ENCODE results near the gene PRPSAP1.
"Not testable (repeated sequence)": the region's sequence is repeated elsewhere in the genome, so short reads cannot be mapped to it uniquely, and the experiment has no call there.

Gene PRPSAP1

DNA sequence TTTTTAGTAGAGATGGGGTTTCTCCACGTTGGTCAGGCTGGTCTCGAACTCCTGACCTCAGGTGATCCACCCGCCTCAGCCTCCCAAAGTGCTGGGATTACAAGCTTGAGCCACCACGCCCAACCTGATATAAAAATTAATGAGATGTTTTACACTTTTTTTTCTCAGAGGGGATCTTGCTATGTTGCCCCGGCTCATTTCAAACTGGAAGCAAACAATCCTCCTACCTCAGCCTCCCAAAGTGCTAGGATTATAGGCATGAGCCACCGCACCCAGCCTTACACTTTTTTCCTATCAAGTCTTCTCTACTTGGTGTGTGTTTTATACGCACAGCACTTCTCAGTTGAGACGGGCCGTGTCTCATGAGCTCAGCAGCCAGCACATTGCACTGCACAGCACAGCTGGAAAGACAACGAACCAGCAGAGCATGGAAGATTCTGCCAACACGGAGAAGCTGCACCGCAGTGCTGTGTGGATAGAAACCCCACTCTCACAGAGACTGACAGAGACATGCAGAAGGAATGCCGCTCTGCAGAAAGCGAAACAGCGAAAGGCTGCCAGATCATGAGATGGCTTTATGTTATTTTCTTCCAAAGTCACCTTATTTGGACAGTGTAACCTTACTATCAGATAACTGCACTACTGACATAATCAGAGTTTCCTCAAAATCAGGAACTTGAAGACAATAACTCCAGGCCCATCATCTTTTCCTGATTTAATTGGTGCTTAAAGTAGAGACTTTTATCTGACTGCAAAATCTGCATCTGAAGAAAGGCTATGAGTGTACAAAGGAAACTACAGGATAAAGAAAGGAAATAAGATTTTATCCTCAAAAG is 39.1 kb downstream of the PRPSAP1 start:
- no peaks in the 10 kb centered on the region for H3K27me3 ChIP-seq (ENCODE audit: insufficient read depth, low read length)
- H3K36me3 ChIP-seq (ENCODE audit: insufficient read depth, low read length) = peaks cover 14% of the 10 kb centered on the region
- H3K79me2 ChIP-seq (ENCODE audit: control insufficient read depth, insufficient read depth, low read length, unreplicated experiment) = no peaks in the 10 kb centered on the region
- H3K4me1 ChIP-seq (ENCODE audit: control insufficient read depth, insufficient read depth, low read length, unreplicated experiment) = no peaks in the 10 kb centered on the region
- H2AFZ ChIP-seq (ENCODE audit: low read length, unreplicated experiment) = no peak overlapping the region
- no peak overlapping the region for H3K27ac ChIP-seq (ENCODE audit: low read depth, low read length)
- H3K4me3 ChIP-seq (ENCODE audit: low read depth, low read length) = no peak overlapping the region

DNA sequence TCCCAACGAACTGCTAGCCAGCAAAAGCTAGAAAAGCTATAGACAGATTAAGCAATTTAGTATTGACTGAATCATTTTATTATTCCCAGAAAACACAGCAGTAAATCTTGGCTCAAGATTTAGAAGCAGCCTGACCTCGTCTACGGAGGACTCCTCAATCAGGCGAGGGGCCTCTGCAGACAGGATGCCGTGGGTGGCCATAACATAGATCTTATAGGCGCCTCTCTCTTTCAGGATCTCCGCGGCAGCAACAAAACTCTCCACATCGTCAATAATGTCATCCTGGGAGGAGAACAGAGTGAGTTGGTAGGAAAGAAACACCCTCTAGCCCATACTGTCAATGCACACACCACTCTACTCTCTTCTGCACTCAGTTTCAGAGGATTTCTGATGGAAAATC is 41.0 kb downstream of the PRPSAP1 start:
- Histone ChIP-seq H2AFZ (ENCODE audit: low read length, unreplicated experiment) (no peak overlapping the region), H3K27ac (ENCODE audit: low read depth, low read length) (no peak overlapping the region), H3K27me3 (ENCODE audit: insufficient read depth, low read length) (no peaks in the 10 kb centered on the region), H3K79me2 (ENCODE audit: control insufficient read depth, insufficient read depth, low read length, unreplicated experiment) (no peaks in the 10 kb centered on the region), H3K36me3 (ENCODE audit: insufficient read depth, low read length) (peaks cover 14% of the 10 kb centered on the region), H3K4me3 (ENCODE audit: low read depth, low read length) (no peak overlapping the region), H3K4me1 (ENCODE audit: control insufficient read depth, insufficient read depth, low read length, unreplicated experiment) (no peaks in the 10 kb centered on the region)

DNA sequence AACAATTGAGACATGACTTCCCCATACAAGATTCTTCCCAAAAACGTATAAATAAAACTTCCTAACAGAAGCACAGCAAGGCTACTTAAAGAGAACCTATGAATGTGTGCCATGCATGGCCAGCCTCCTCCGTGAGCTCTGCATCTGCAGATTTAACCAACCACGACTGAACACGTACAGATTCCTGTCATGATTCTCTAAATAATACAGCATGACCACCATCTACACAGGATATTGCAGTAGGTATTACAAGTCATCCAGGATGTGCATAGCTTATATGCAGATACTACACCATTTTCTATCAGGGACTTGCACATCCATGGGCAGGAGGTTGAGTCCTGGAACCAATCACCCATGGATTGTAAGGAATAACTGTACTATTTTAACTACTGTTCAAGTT is 44.3 kb downstream of the PRPSAP1 start:
- H3K79me2 ChIP-seq (ENCODE audit: control insufficient read depth, insufficient read depth, low read length, unreplicated experiment) = no peaks in the 10 kb centered on the region
- no peak overlapping the region for H3K27ac ChIP-seq (ENCODE audit: low read depth, low read length)
- H2AFZ ChIP-seq (ENCODE audit: low read length, unreplicated experiment) = no peak overlapping the region
- H3K36me3 ChIP-seq (ENCODE audit: insufficient read depth, low read length) = peaks cover 14% of the 10 kb centered on the region
- H3K4me3 ChIP-seq (ENCODE audit: low read depth, low read length) = no peak overlapping the region
- no peaks in the 10 kb centered on the region for H3K27me3 ChIP-seq (ENCODE audit: insufficient read depth, low read length)
- no peaks in the 10 kb centered on the region for H3K4me1 ChIP-seq (ENCODE audit: control insufficient read depth, insufficient read depth, low read length, unreplicated experiment)

DNA sequence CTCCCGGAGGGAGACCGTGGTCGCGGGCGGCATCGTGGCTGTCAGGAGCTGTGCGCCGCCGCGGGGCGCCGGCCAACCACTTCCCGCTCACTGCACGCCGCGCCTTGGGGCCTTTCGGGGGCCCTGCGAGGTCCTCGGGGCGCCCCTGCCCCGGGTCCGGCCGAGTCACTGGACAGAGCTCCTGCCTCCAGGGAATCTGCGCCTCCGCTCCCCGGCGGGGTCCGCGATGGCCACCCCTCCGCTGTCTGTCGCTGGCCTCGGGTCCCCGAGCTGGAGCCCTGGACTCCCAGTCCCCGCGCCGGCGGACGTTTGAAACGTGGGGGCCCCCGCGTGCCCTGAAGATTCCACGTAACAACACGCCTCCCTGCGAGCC is 45.8 kb downstream of the PRPSAP1 start, which contains the start of gene QRICH2:
QRICH2 (minus strand) TSS at position 311 of the 373 bp plus-strand sequence; CDS start at position 33, 278 bp downstream.
- Histone ChIP-seq H3K79me2 (ENCODE audit: control insufficient read depth, insufficient read depth, low read length, unreplicated experiment) (no peaks in the 10 kb centered on the region), H3K36me3 (ENCODE audit: insufficient read depth, low read length) (peaks cover 7% of the 10 kb centered on the region), H3K27me3 (ENCODE audit: insufficient read depth, low read length) (no peaks in the 10 kb centered on the region), H3K4me1 (ENCODE audit: control insufficient read depth, insufficient read depth, low read length, unreplicated experiment) (no peaks in the 10 kb centered on the region), H2AFZ (ENCODE audit: low read length, unreplicated experiment) (no peak within 1 kb of the TSS), H3K4me3 (ENCODE audit: low read depth, low read length) (no peak within 1 kb of the TSS), H3K27ac (ENCODE audit: low read depth, low read length) (no peak within 1 kb of the TSS)

DNA sequence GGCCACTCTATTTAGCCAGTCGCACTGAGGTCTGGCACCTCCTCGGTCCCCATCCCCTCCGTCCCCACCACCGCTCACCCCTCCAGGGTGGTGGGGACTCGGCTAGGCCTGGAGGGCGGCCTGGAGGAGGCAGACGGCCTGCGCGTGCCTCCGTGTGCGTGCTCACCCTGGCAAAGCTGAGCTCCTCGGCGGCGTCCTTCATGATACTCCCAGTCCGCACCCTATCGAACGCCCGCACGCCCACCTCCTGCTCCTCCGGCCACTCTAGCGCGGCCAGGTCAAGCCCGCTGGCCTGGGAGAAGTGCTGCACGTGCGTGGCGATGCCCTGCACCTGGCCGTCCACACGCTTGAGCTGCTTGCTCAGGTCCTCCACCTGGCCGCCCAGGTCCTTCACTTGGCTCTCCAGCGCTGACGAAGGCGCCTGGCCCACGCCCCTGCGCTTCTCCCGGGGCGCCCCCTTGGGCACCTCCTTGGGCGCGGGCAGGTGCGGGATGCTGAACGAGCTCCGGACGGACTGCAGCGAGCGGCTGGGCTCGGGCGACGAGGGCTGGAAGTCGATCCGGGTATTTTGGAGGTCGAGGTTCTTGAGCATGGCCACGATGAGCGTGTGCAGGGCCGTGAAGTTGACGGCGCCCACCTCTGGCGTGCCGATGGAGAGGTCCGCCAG is 46.3 kb downstream of the PRPSAP1 start:
- Histone ChIP-seq H3K27ac (ENCODE audit: low read depth, low read length) (no peak overlapping the region), H3K79me2 (ENCODE audit: control insufficient read depth, insufficient read depth, low read length, unreplicated experiment) (no peaks in the 10 kb centered on the region)

DNA sequence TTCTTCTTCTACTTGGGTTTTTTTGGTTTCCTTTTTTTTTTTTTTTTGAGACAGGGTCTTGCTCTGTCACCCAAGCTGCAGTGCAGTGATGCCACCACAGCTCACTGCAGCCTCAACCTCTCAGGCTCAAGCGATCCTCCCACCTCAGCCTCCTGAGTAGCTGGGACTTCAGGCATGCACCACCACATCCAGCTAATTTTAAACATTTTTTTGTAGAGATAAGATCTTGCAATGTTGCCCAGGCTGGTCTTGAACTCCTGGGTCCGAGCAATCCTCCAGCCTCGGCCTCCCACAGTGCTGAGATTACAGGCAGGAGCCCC is 48.6 kb downstream of the PRPSAP1 start:
- H3K4me3 ChIP-seq (ENCODE audit: low read depth, low read length); H3K4me1 ChIP-seq (ENCODE audit: control insufficient read depth, insufficient read depth, low read length, unreplicated experiment); H3K27me3 ChIP-seq (ENCODE audit: insufficient read depth, low read length); H3K79me2 ChIP-seq (ENCODE audit: control insufficient read depth, insufficient read depth, low read length, unreplicated experiment); H2AFZ ChIP-seq (ENCODE audit: low read length, unreplicated experiment); H3K27ac ChIP-seq (ENCODE audit: low read depth, low read length); H3K36me3 ChIP-seq (ENCODE audit: insufficient read depth, low read length): not testable (repeated sequence)

More for the DNA sequence above, 46.3 kb downstream of the PRPSAP1 start:
- Histone ChIP-seq H2AFZ (ENCODE audit: low read length, unreplicated experiment) (no peak overlapping the region), H3K36me3 (ENCODE audit: insufficient read depth, low read length) (peaks cover 7% of the 10 kb centered on the region), H3K27me3 (ENCODE audit: insufficient read depth, low read length) (no peaks in the 10 kb centered on the region), H3K4me3 (ENCODE audit: low read depth, low read length) (no peak overlapping the region), H3K4me1 (ENCODE audit: control insufficient read depth, insufficient read depth, low read length, unreplicated experiment) (no peaks in the 10 kb centered on the region)

DNA sequence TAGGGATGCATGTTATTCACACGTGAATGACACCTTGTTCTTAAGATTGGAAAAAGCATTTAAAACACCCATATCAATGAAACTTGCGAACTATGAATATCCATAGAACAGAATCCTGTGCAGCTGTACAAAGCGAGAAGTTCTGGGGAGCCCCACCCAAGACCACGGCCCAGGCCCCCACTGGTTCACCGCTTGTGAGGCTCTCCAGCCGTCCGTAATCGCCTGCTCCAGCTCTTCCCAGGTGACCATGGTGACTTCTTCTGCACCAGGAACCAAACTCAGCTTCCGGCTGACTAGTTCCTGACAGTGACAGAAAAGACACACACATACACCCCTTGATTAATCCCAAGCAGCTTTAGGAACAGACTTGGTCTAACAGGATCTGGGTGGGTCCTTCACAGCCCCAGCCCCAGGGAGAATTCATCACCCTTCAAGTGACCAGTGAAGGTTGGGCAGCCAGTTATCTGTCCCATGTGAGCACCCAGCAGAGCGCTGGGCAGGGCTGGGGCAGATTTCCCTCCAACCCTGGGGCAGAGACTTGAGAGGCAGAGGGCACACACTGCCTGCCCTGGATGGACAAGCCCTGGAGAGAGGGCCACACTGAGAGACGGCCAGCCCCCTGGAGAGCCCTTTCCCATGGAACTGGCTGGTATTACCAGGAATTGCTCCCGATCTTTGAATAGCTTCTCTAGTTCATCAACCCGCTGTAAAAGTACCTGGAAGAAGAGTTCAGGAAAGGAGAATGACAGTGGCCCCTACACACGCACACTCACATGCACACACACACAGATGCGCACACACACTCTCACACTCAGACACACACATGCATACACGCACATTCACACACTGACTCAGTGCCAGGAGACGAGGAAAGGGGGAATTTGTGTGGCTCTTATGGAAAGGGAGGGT is 49.2 kb downstream of the PRPSAP1 start:
- Histone ChIP-seq H3K4me1 (ENCODE audit: control insufficient read depth, insufficient read depth, low read length, unreplicated experiment) (no peaks in the 10 kb centered on the region), H3K79me2 (ENCODE audit: control insufficient read depth, insufficient read depth, low read length, unreplicated experiment) (no peaks in the 10 kb centered on the region), H3K4me3 (ENCODE audit: low read depth, low read length) (no peak overlapping the region), H3K36me3 (ENCODE audit: insufficient read depth, low read length) (no peaks in the 10 kb centered on the region), H3K27me3 (ENCODE audit: insufficient read depth, low read length) (no peaks in the 10 kb centered on the region), H3K27ac (ENCODE audit: low read depth, low read length) (no peak overlapping the region), H2AFZ (ENCODE audit: low read length, unreplicated experiment) (no peak overlapping the region)

DNA sequence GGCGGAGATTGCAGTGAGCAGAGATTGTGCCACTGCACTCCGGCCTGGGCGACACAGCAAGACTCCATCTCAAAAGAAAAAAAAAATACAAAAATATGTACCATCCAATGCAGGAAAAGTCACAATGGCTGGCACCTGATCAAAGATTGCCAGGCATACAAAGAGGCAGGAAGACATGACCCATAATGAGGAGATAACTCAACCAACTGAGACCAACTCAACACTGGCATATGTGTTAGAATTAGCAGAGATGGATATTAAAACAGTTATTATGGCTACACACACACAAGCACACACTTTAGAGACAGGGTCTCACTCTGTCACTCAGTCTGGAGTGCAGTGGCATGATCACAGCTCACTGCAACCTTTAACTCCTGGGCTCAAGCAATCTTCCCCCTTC is 56.3 kb downstream of the PRPSAP1 start:
- Histone ChIP-seq H3K36me3 (ENCODE audit: insufficient read depth, low read length) (no peaks in the 10 kb centered on the region), H3K4me3 (ENCODE audit: low read depth, low read length) (no peak overlapping the region), H3K27me3 (ENCODE audit: insufficient read depth, low read length) (no peaks in the 10 kb centered on the region), H3K79me2 (ENCODE audit: control insufficient read depth, insufficient read depth, low read length, unreplicated experiment) (no peaks in the 10 kb centered on the region), H3K27ac (ENCODE audit: low read depth, low read length) (no peak overlapping the region), H3K4me1 (ENCODE audit: control insufficient read depth, insufficient read depth, low read length, unreplicated experiment) (no peaks in the 10 kb centered on the region), H2AFZ (ENCODE audit: low read length, unreplicated experiment) (no peak overlapping the region)

DNA sequence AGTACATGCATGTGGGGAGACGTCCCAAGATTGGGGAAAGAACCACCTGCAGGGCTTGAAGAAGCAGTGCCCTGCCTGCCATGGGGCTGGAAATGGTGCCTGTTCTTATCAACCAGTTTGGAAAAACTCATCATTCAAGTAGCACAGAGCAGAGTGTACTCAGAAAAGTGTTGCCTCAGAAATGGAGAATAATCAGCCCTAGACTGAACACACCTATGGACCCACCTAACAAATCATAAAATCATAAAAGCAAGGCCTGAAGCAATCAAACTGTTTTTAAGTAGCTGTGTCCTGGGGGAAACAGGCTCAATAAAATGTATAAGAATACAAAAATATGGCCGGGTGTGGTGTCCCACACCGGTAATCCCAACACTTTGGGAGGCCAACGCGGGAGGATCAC is 56.8 kb downstream of the PRPSAP1 start:
- H2AFZ ChIP-seq (ENCODE audit: low read length, unreplicated experiment) = no peak overlapping the region
- no peaks in the 10 kb centered on the region for H3K4me1 ChIP-seq (ENCODE audit: control insufficient read depth, insufficient read depth, low read length, unreplicated experiment)
- H3K36me3 ChIP-seq (ENCODE audit: insufficient read depth, low read length) = no peaks in the 10 kb centered on the region
- H3K27me3 ChIP-seq (ENCODE audit: insufficient read depth, low read length) = no peaks in the 10 kb centered on the region
- H3K27ac ChIP-seq (ENCODE audit: low read depth, low read length) = no peak overlapping the region
- no peak overlapping the region for H3K4me3 ChIP-seq (ENCODE audit: low read depth, low read length)
- no peaks in the 10 kb centered on the region for H3K79me2 ChIP-seq (ENCODE audit: control insufficient read depth, insufficient read depth, low read length, unreplicated experiment)

DNA sequence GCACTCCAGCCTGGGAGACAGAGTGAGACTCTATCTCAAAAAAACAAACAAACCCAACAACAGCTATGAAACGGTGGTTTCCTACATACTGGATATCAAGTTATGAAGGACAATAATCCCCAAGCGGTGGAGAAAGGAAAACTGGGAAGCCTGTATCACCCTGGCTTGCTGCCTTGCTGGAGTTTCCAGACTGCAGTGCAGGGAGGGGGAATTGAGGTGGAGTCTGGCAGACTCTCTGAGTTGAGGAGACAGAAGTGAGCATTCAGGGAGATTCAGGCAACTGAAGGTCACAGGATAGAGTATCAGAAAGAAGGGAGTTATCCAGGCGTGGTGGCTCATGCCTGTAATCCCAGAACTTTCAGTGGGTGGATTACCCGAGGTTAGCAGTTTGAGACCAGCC is 57.5 kb downstream of the PRPSAP1 start:
- H3K27ac ChIP-seq (ENCODE audit: low read depth, low read length) = no peak overlapping the region
- H3K79me2 ChIP-seq (ENCODE audit: control insufficient read depth, insufficient read depth, low read length, unreplicated experiment) = no peaks in the 10 kb centered on the region
- H3K36me3 ChIP-seq (ENCODE audit: insufficient read depth, low read length) = no peaks in the 10 kb centered on the region
- H3K4me1 ChIP-seq (ENCODE audit: control insufficient read depth, insufficient read depth, low read length, unreplicated experiment) = no peaks in the 10 kb centered on the region
- no peaks in the 10 kb centered on the region for H3K27me3 ChIP-seq (ENCODE audit: insufficient read depth, low read length)
- H2AFZ ChIP-seq (ENCODE audit: low read length, unreplicated experiment) = no peak overlapping the region
- H3K4me3 ChIP-seq (ENCODE audit: low read depth, low read length) = no peak overlapping the region
